ENCODE measurements around the gene SEMA7A. TPM values are rescaled to one million over a fixed set of nuclear protein-coding genes. Genes with fewer than 3 reads are reported as not detected.
A peak's percentile ranks its signal among the peaks of the same experiment; 100 is the strongest.

Gene SEMA7A
- total RNA-seq, 1 donor from 2014 or later = 1.6 TPM

DNA sequence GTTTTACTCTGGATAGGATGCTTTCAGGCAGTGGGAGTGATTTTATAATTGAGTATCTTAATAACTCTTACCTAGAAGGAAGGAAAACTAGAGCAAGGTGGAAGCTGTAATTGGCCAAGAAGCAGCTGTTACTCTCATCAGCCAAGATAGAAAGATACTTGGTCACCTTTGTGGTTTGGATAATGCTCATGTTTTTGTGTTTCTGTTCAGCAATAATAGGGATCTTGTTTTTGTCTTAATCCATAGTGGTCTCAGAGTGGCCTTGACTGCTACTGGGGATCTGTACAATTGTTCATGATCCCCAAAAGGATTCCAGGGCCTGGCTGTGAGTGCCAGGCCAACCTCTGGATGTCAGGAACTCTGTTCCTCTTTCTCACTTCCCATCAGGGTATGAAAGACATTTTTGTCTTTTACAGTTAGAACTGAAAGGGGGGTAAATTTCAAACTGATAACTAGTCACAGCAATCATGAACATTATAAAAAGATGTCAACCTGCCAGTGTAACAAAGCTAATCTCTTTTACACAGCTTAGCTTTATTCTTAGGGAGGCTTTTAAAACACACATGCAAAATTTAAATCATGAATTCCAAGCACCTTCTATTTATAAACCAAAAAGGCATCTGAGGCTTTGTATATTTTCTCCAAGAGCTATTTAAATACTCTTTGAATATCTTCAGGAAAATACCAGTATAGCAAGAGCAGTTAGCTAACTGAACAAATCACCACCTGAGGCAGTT lies 21.2 kb upstream of the SEMA7A start:
- intact Hi-C loops (cut with DNase I) = no loop called here
- DNase-seq (ENCODE audit: missing footprints) (no peak), ATAC-seq (no peak)

DNA sequence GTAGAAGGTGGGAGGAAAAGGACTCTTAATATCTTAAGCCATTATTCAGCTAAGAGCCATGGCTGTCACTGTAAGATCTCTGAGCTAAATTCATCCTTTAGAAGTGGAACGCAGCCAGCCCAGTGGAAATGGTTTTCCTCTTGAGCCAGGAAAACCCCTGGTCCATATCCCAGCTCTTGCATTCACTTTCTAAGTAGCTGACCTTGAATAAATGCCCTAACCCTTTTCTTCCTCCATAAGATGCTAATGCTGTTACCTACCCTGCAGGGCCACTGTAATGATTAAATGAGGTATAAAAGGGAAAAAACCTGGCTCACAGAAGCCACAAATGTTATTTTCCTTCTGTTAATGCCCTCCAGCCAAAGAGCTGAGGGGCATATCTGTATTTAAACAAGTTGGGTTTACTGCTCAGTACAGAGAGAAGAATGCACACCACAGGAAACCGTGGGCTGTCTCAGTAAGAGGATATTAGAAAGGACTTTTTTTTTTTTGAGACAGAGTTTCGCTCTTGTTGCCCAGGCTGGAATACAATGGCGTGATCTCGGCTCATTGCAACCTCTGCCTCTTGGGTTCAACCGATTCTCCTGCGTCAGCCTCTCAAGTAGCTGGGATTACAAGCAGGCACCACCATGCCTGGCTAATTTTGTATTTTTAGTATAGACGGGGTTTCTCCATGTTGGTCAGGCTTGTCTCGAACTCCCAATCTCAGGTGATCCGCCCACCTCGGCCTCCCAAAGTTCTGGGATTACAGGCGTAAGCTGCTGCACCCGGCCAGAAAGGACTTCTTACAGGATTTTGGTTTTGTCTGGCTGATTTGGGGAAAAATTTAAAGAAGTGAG lies 20.4 kb upstream of the SEMA7A start:
- ATAC-seq (no peak), DNase-seq (ENCODE audit: missing footprints) (no peak)
- intact Hi-C loops (cut with DNase I) = no loop called here

DNA sequence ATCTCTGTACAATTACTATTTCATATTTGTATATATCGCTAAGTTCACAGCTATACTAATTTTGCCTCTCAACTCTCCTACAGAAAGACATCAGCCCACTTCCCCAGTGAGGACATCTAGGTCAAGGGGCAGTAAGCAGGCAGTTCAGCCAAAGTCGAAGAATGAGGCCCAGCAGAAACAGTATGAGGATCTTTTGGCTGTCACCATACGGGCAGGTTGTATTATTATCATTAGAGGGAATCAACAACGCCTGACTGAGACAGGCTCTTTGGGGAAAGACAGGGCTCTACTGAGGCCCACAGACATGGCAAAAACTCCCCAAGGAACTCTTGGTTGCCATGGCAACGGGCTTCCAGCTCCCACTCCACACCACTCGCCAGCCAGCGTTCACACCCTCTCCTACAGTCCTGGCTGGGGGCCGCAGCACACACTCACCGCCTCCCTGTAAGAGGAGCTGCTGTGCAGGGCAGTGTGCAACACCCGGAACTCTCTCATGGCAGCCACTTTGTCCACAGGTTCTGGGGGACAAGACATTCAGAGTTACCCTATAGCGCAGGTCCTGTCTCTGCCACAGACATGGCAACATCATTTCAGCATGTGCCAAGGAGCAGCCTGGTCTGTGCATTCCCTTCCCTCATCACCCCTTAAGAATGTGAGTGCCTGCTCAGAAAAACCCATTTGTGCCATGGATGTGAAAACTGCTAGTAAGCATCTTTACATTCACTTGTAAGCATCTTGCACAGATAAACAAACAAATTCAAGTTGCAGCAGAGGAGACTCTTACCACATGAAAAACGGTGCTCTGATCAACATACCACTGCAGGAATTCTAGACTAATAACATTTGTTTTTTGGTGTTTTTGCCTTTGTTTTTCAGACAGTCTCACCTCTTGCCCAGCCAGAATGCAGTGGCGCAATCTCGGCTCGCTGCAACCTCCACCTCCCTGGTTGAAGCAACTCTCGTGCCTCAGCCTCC lies 18.4 kb upstream of the SEMA7A start:
- ATAC-seq (no peak), DNase-seq (ENCODE audit: missing footprints) (no peak)
- intact Hi-C loops (cut with DNase I) = no loop called here

DNA sequence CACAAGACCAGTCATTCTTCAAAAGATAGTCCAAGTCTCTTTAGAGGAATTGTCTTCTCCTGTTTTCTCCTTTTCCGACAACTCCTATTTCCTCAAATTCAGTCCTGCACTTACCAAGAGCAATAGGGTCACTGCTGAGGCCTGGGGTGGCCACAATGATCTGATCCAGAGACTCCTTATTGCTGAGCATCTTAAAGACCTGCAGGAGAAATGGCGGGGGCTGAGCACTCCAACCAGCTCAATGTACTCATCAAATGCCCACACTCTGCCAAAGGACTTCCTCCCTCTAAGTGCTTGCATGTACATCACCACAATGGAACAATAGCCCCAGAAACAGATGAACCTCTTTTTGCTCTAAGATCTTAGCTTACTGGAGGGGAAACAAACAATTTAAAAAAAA lies 17.6 kb upstream of the SEMA7A start:
- intact Hi-C loops (cut with DNase I) = no loop called here
- ATAC-seq (no peak), DNase-seq (ENCODE audit: missing footprints) (no peak)

GRCh38 chr15:74449643-74450205 lies 16.0 kb upstream of the SEMA7A start:
- ATAC-seq = no peak
- DNase-seq (ENCODE audit: missing footprints) = no peak
- intact Hi-C loops (cut with DNase I) = no loop called here

GRCh38 chr15:74449095-74449494 lies 15.3 kb upstream of the SEMA7A start:
- DNase-seq (ENCODE audit: missing footprints) = no peak
- intact Hi-C loops (cut with DNase I) = no loop called here
- ATAC-seq = no peak

DNA sequence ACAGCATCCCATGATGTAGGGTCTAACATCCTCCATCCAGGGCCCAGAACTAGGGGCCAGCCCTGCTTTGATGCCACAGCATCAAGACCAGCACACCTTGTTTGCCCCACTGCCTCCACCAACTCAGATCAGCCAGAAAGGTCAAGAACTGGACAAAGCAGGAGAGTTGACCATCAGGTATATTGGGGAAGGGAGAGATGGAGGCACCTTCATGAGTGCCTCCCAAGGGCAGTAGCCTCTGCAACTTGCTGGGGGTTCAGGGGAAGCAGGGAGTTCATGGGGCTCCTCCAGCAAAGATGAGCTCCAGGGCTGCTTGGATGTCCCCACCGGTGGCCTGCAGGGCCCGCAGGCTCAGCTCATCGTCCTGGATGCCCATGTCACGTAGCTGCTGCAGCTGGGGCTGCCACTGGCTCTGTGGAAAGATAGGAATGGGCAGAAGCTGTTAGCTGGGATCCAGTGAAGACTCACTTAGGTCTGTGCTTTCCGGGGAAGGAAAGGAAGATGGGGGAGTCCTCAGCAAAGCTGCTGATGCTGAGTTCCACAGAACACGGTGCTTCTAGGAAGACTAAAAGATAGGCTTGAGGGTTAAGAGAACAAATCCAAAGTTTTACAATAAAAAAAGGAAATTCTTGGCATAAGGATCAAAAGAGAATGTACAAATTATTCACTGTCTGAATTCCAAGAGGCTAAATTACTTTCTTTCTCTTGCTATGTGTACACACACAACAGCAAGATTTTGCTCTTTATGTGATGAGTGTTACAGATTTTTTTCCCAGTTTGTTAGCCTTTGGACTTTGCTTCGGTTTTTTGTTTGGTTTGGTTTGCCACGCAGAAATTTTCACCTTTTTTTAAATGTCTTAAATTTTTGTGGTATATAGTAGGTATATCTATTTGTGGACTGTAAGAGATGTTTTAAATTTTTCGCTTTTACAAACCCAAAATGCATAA lies 12.3 kb upstream of the SEMA7A start:
- DNase-seq (ENCODE audit: missing footprints) = no peak
- intact Hi-C loops (cut with DNase I) = no loop called here
- ATAC-seq = no peak

- intact Hi-C loops (cut with DNase I) = loop anchor here (5.0 kb wide), 1 partner anchor 43 kb away; no protein-coding TSS in a partner anchor
- ATAC-seq (no peak), DNase-seq (ENCODE audit: missing footprints) (no peak)
These were observed 10.6 kb upstream of the SEMA7A start for GRCh38 chr15:74444106-74445062.

- DNase-seq (ENCODE audit: missing footprints) (no peak), ATAC-seq (no peak)
- intact Hi-C loops (cut with DNase I) = loop anchor here (5.0 kb wide), 1 partner anchor 44 kb away; no protein-coding TSS in a partner anchor
These were observed 9.5 kb upstream of the SEMA7A start for GRCh38 chr15:74443100-74443909.

DNA sequence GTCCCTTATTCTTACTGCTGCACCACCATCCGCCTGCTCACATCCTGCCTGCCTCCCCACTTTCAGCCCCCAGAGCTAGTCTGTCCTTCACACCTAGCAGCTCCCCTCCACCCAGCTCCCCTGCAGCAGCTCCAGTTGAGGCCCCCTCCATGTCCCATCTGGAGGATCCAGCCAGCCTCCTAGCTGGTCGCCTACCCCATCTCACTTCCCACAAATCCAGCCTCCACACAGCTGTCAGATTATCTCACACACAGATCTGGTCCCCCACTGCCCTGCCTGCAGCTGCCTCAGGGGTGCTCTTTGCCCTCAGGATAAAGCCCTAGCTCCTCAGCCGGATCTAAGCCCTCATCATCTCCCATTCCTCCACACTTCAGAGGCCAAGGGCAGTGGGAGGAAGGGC lies 8.8 kb upstream of the SEMA7A start:
- DNase-seq (ENCODE audit: missing footprints) (no peak), ATAC-seq (no peak)
- intact Hi-C loops (cut with DNase I) = loop anchor here (5.0 kb wide), 1 partner anchor 45 kb away; no protein-coding TSS in a partner anchor

DNA sequence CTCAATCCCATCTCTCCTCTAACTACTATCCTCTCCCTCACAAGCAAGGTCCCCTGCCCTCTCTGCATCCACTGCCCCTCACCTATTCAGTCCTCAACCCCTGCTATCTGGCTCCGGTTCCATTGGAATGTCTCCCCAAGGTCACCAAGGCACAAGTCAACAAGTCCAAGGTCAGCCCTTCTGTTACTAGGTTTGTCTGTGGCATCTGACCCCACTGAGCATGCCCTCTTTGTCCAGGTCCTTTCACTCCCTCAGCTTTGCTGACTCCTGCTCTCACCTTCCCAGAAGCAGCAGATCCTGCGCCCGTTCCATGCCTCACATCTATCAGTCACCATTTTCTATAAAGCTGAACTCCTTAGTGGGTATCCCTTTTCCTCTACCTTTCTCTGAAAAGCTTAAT lies 8.3 kb upstream of the SEMA7A start:
- DNase-seq (ENCODE audit: missing footprints) = no peak
- intact Hi-C loops (cut with DNase I) = loop anchor here (5.0 kb wide), 1 partner anchor 45 kb away; no protein-coding TSS in a partner anchor
- ATAC-seq = no peak

- no peak for DNase-seq (ENCODE audit: missing footprints)
- intact Hi-C loops (cut with DNase I) = loop anchor here (5.0 kb wide), 1 partner anchor 46 kb away; no protein-coding TSS in a partner anchor
These were observed 7.6 kb upstream of the SEMA7A start for GRCh38 chr15:74441248-74441941.

GRCh38 chr15:74438721-74439316 lies 5.1 kb upstream of the SEMA7A start:
- ATAC-seq (peak; percentile 66), DNase-seq (ENCODE audit: missing footprints) (peak; percentile 83)
- intact Hi-C loops (cut with DNase I) = loop anchor here (1.0 to 10.0 kb wide), 2 partner anchors 57 to 176 kb away; partner anchors contain the start of gene CLK3

More at GRCh38 chr15:74441248-74441941, 7.6 kb upstream of the SEMA7A start:
- ATAC-seq = peak; percentile 15

GRCh38 chr15:74438206-74438605 lies 4.4 kb upstream of the SEMA7A start:
- intact Hi-C loops (cut with DNase I) = loop anchor here (1.0 to 10.0 kb wide), 2 partner anchors 56 to 177 kb away; partner anchors contain the start of gene CLK3
- no peak for ATAC-seq
- no peak for DNase-seq (ENCODE audit: missing footprints)

All from Right ventricle myocardium inferior (tissue), 1 donor.